ENCODE results near the gene ZNF223. TPM values are rescaled to one million over a fixed set of nuclear protein-coding genes. Genes with fewer than 3 reads are reported as not detected.

The ZNF223 gene
- total and polyA plus RNA-seq, 12 donors, result 2.3 to 5.4 (median 3.2) TPM

DNA sequence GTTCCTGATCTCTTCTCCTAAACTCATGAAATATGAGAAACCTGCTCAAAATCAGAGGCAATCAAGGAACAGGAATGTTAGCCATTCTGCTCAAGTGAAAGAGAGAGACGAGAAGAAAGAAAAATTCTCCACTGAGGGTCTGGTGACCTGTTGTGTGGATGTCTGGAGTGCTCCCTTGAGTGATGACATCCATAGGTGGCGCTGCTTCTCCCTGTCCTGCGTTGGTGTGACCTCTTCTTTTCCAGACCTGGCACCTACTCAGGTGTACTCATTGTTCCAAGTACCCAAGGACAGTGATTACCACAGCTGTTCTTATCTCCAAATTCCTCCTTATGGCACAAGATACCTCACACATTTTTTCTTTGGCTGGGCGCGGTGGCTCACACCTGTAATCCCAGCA, 4.0 kb downstream of the ZNF223 start:
- H3K4me3 ChIP-seq, result no peak overlapping the region
- peaks cover 0 to 45% (median 0%) of the 10 kb centered on the region in 11 donors for H3K9me3 ChIP-seq
- DNase-seq (no peak), ATAC-seq (no peak)
- no peak for TF ChIP-seq CTCF (IDR thresholded peaks at IDR 0.05)
- H3K27me3 ChIP-seq, result no peaks in the 10 kb centered on the region
- WGBS, 2 donors, result 90 to 91% methylated on average over 5 of the region's 5 CpGs
- peaks cover 0 to 67% (median 40%) of the 10 kb centered on the region in 9 donors for H3K36me3 ChIP-seq
- intact Hi-C loops (cut with DNase I), result no loop called here
- peaks cover 3 to 18% (median 12%) of the 10 kb centered on the region in 9 donors for H3K4me1 ChIP-seq
- H3K27ac ChIP-seq, result no peak overlapping the region

DNA sequence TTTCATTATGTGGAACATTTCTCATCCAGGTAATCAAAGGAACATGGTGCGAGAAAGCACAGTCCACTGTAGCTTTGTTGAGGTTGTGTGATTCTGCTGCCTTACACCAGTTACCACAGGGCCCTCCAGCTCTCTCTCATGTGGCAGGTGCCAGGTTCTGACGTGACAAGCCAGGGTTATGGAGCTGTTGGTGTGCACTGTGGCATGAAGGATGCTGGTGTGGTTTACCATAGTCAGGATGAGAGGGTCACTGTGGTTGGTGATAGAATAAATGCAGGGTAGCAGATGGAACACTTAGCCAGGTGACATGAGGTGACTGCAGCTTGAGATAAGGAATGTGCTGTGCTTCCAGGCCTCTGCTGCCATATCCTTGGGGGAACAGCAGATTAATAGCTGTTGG, 7.4 kb downstream of the ZNF223 start:
- intact Hi-C loops (cut with DNase I), result no loop called here
- peak in 1 of 8 donors; percentile 13 for ATAC-seq
- no peaks in the 10 kb centered on the region for H3K27me3 ChIP-seq
- DNase-seq, result no peak
- peaks cover 2 to 100% (median 71%) of the 10 kb centered on the region in 9 donors for H3K36me3 ChIP-seq
- peaks cover 0 to 60% (median 0%) of the 10 kb centered on the region in 11 donors for H3K9me3 ChIP-seq
- H3K27ac ChIP-seq, result no peak overlapping the region
- no peak overlapping the region for H3K4me3 ChIP-seq
- H3K4me1 ChIP-seq, result no peaks in the 10 kb centered on the region
- 95 to 97% methylated on average over 2 of the region's 2 CpGs for WGBS, 2 donors
- TF ChIP-seq CTCF (IDR thresholded peaks at IDR 0.05), result no peak

DNA sequence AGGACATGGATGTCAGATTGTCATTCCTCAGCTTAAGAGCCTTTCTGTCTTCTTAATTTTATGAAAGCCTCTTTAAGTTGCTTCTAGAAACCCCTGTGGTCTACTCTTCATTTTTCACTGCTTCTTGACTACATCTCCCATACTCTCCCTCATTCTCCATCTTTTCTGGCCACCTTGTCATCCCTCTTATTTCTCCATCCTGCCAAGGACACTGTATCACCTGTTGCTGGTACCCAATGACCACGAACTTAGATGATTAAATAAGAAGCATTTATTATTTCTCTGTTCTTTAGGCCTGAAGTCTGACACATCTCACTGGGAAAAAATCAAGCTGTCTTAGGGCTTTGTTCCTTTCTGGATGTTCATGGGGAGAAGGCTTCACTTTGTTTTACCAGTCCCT, 9.2 kb downstream of the ZNF223 start:
- no peak for TF ChIP-seq CTCF (IDR thresholded peaks at IDR 0.05)
- Histone ChIP-seq H3K27me3 (no peaks in the 10 kb centered on the region), H3K27ac (no peak overlapping the region), H3K36me3 (peaks cover 2 to 100% (median 76%) of the 10 kb centered on the region in 9 donors), H3K4me1 (no peaks in the 10 kb centered on the region), H3K9me3 (peaks cover 0 to 63% (median 12%) of the 10 kb centered on the region in 11 donors), H3K4me3 (no peak overlapping the region)
- WGBS, 2 donors, result 93 to 97% methylated on average over 1 of the region's 1 CpG
- intact Hi-C loops (cut with DNase I), result no loop called here
- ATAC-seq (no peak), DNase-seq (no peak)

DNA sequence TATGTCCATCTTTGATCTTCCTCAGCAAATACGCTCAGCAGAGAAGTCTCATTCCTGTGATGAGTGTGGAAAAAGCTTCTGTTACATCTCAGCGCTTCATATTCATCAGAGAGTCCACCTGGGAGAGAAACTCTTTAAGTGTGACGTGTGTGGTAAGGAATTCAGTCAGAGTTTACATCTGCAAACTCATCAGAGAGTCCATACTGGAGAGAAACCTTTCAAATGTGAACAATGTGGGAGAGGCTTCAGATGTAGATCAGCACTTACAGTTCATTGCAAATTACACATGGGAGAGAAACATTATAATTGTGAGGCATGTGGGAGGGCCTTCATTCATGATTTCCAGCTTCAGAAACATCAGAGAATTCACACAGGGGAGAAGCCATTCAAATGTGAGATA, 14.5 kb downstream of the ZNF223 start:
- Histone ChIP-seq H3K27me3 (no peaks in the 10 kb centered on the region), H3K4me3 (no peak overlapping the region), H3K27ac (no peak overlapping the region), H3K4me1 (peaks cover 0 to 3% (median 2%) of the 10 kb centered on the region in 9 donors), H3K36me3 (peaks cover 4 to 74% (median 61%) of the 10 kb centered on the region in 9 donors), H3K9me3 (peaks cover 0 to 94% (median 34%) of the 10 kb centered on the region in 11 donors)
- DNase-seq (no peak), ATAC-seq (no peak)
- no peak for TF ChIP-seq CTCF (IDR thresholded peaks at IDR 0.05)
- intact Hi-C loops (cut with DNase I), result no loop called here
- WGBS, 2 donors, result 63 to 84% methylated on average over 3 of the region's 3 CpGs
